ENCODE results near the gene GMPPA. TPM values are rescaled to one million over a fixed set of nuclear protein-coding genes. Genes with fewer than 3 reads are reported as not detected.
A peak's percentile ranks its signal among the peaks of the same experiment; 100 is the strongest.

The GMPPA gene
- total RNA-seq, 1 donor from 2014 or later: 50.3 TPM

DNA sequence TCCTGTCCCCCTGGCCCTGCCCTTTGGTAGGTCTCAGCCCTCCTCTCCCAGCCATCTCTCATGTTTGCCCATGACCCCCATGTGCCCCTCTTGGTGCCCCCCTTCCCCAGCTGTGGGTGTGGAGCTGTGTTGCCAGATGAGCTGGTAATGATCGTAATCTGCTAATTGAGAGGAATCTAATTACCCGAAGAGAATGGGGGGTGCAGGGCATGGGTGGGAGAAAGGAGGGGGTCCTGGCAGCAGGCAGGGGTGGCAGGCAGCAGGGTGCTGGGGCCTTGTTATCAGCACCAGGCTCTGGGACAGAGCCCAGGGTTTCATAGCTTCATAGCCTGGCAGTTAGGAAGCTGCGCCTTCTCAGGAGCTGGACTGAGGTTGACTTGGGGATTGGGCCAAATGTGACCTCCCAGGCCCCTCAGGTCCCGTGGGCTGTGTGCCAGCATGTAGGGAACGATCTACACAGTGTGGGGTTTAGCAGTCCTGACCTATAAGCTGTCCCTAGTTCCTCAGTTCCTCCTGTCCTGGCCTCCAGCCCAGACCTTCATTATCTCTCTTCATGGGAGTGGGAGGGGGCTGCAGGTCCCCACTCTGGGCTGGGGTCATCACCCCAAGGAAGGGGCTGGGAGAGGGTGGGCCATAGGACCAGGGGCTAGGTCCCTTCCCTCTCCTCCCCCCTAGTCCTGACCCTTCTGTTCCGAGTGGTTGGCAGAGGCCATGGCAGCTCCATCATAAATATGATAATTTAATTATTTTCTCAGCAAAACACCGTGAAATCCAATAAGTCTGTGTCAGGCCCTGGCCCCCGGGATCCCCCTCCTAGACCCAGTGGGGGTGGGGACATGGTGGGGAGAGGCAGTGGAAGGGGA, 9.1 kb downstream of the GMPPA start:
- no peaks in the 10 kb centered on the region for H3K9me3 Mint-ChIP-seq
- no peak for DNase-seq (ENCODE audit: low spot score)
- H3K27ac Mint-ChIP-seq: no peak overlapping the region
- H3K27me3 Mint-ChIP-seq (ENCODE audit: insufficient read depth): peaks cover 31% of the 10 kb centered on the region
- H3K4me3 Mint-ChIP-seq: no peak overlapping the region
- intact Hi-C loops (cut with micrococcal nuclease): no loop called here
- peaks cover 12% of the 10 kb centered on the region for H3K36me3 Mint-ChIP-seq (ENCODE audit: low read depth)
- peaks cover 10% of the 10 kb centered on the region for H3K4me1 Mint-ChIP-seq (ENCODE audit: low read depth)

DNA sequence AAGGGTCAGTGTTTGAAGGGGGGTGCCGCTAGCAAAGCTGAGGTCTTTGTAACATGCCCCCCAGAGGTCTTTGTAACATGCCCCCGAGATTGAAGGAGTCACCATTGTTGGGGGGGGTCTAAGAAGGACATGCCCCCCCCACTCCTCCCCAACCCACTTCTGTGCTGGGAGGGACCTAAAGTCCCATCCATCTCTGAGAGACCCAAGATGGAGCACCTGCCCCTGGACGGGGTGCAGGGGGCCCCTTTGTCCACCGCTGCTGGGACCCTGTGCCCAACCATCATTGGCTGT, 9.7 kb downstream of the GMPPA start:
- H3K27ac Mint-ChIP-seq: no peak overlapping the region
- H3K27me3 Mint-ChIP-seq (ENCODE audit: insufficient read depth): peaks cover 36% of the 10 kb centered on the region
- H3K9me3 Mint-ChIP-seq: no peaks in the 10 kb centered on the region
- intact Hi-C loops (cut with micrococcal nuclease): no loop called here
- peaks cover 11% of the 10 kb centered on the region for H3K36me3 Mint-ChIP-seq (ENCODE audit: low read depth)
- no peak overlapping the region for H3K4me3 Mint-ChIP-seq
- peaks cover 10% of the 10 kb centered on the region for H3K4me1 Mint-ChIP-seq (ENCODE audit: low read depth)
- DNase-seq (ENCODE audit: low spot score): no peak

DNA sequence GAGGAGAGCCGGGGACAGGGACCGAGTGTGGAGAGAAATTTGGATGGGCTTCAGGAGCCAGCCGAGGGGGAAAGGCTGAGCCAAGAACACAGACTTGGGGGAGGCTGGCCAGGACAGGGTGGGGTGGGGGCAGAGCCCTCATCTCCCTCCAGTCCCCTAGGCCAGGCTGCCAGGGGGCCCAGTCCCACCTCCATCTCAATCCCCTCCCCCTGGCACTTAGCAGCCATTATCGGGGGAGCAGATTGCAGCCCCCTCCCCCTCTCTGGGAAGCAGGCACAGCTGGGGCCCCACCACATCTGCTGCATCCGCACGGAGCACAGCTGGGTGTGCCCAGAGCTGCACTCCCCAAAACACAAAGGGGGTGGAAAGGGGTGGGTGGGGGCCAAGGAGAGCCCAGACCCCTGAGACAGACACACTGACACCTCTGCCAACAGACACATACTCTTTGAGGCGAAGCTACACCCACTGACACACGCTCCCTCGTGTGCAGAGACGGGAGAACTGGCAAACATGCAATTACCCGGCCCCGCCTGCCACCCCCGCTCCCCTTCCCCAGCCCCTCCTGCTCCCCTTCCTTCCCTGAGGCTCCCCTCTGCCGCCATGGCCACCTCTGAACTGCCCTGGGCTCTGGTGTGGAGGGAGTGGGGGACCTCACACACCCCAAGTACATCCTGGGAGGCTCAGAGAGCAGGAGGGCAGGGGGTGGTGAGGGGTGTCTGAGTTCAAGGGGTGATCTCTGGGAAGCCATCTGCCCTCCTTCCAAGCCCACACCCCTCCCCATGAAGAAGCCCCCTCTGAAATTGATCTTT, 10.5 kb downstream of the GMPPA start:
- Mint-ChIP-seq H3K9me3 (no peaks in the 10 kb centered on the region), H3K27ac (no peak overlapping the region), H3K27me3 (ENCODE audit: insufficient read depth) (peaks cover 42% of the 10 kb centered on the region), H3K4me1 (ENCODE audit: low read depth) (peaks cover 10% of the 10 kb centered on the region), H3K4me3 (no peak overlapping the region), H3K36me3 (ENCODE audit: low read depth) (peaks cover 7% of the 10 kb centered on the region)
- DNase-seq (ENCODE audit: low spot score): no peak
- intact Hi-C loops (cut with micrococcal nuclease): loop anchor here (1.0 kb wide), 2 partner anchors 11 to 21 kb away; partner anchors contain the start of gene GMPPA

DNA sequence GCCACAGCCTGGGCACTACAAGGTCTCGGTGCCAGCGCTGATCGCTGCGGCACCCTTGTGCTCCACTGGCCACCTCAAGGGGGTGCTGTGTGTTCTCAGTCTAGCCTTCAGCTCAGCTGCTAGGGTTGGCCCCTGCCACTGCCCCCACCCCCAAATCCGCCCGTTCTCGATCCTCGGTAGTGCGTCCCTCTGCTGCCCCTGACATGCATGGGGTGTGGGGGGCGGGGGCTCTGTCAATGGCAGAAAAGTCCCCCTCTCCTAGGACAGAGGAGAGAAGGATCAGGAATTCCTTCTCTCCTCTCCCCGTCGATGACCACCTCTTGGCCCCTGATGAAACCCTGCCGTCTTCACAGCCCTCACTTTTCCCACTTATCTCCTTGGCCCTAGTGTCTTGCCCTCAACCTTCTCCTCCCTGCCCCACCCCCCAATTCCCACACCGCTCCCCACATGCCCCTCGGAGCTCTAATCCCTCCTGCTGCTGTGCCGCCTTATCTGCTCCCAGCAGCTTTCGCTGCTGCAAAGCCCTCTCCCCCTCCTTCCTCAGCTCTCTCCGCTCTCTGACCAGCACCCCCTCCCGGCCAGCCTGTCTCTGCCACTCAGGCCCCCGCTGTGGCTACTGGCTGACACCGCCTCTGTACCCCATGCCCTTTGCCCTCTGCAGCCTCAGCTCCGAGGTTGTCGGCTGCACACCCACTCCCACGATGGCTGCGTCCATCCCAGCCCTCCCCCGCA, 11.3 kb downstream of the GMPPA start:
- no peaks in the 10 kb centered on the region for H3K9me3 Mint-ChIP-seq
- intact Hi-C loops (cut with micrococcal nuclease): loop anchor here (1.0 kb wide), 2 partner anchors 12 to 20 kb away; partner anchors contain the start of gene GMPPA
- peaks cover 10% of the 10 kb centered on the region for H3K4me1 Mint-ChIP-seq (ENCODE audit: low read depth)
- H3K36me3 Mint-ChIP-seq (ENCODE audit: low read depth): peaks cover 4% of the 10 kb centered on the region
- peak; percentile 12 for DNase-seq (ENCODE audit: low spot score)
- H3K27ac Mint-ChIP-seq: no peak overlapping the region
- no peak overlapping the region for H3K4me3 Mint-ChIP-seq
- H3K27me3 Mint-ChIP-seq (ENCODE audit: insufficient read depth): peaks cover 43% of the 10 kb centered on the region

DNA sequence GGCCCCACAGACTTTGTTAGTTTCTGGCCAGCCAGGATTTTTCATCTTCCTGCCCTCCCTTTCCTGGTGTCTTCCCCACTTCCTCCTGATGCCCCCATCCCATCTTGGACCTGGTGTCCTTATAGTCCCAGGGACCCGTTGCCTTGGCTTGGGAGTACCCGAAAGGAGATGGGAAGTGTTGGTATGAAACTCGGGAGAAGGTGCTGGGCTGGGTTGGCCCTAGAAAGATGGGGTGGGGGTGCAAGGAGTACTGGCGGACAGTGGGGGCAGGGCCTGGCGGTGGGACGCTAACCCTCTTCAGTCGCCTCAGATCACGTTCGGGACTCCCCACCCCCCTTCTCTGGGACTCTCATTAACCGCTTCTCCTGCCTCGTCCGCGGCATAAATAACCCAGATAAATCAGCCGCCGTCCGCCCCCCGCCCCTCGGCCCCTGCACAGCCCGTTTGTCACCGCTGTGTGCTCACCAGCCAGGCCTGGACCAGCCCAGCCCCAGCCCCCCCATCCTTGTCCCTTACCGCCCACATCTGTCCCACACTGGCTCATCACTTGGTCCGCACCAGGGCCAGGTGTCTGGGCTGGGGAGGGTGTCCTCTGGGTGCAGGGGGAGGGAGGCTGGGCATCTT, 11.9 kb downstream of the GMPPA start:
- DNase-seq (ENCODE audit: low spot score): no peak
- peaks cover 44% of the 10 kb centered on the region for H3K27me3 Mint-ChIP-seq (ENCODE audit: insufficient read depth)
- peaks cover 10% of the 10 kb centered on the region for H3K4me1 Mint-ChIP-seq (ENCODE audit: low read depth)
- H3K36me3 Mint-ChIP-seq (ENCODE audit: low read depth): peaks cover 4% of the 10 kb centered on the region
- no peaks in the 10 kb centered on the region for H3K9me3 Mint-ChIP-seq
- H3K4me3 Mint-ChIP-seq: no peak overlapping the region
- no peak overlapping the region for H3K27ac Mint-ChIP-seq
- intact Hi-C loops (cut with micrococcal nuclease): no loop called here

DNA sequence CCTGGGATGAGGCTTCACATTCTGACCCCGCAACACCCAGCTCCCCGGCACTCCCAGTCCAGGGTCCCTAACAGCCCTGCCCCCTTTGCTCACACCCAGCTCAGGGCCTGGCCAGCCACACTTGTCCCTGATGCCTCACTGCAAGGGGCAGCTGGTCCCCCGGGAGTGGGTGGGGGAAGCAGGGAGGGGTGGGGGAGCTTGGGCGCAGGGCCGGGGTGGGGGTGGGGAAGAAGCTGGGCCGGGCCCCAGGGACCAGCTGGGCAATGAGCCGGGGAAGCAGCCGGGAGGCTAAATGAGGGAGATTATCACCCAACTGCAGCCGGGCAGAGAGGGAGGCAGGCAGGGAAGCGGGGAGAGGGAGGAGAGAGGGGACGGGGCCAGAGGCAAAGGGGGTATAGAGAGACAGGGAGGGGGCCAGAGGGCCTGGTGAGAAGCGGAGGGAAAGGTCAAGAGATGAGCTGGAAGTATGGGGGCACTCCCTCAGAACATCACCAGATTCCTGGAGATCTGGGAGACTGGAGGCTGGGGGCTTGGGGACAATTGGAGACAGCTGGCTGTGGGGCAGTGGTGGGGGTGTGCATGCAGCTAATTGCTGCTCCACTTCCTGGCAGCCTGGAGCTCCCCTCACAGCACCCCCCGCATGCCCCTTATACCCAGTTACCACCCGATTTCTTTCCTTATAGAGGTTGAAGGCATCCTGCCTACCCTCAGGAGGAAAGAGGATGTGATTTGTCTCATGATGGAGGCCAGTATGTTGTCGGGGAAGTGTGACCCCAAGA, 13.0 kb downstream of the GMPPA start:
- no peak overlapping the region for H3K4me3 Mint-ChIP-seq
- H3K27ac Mint-ChIP-seq: no peak overlapping the region
- DNase-seq (ENCODE audit: low spot score): no peak
- intact Hi-C loops (cut with micrococcal nuclease): no loop called here
- peaks cover 10% of the 10 kb centered on the region for H3K4me1 Mint-ChIP-seq (ENCODE audit: low read depth)
- peaks cover 54% of the 10 kb centered on the region for H3K27me3 Mint-ChIP-seq (ENCODE audit: insufficient read depth)
- H3K36me3 Mint-ChIP-seq (ENCODE audit: low read depth): no peaks in the 10 kb centered on the region
- H3K9me3 Mint-ChIP-seq: no peaks in the 10 kb centered on the region

DNA sequence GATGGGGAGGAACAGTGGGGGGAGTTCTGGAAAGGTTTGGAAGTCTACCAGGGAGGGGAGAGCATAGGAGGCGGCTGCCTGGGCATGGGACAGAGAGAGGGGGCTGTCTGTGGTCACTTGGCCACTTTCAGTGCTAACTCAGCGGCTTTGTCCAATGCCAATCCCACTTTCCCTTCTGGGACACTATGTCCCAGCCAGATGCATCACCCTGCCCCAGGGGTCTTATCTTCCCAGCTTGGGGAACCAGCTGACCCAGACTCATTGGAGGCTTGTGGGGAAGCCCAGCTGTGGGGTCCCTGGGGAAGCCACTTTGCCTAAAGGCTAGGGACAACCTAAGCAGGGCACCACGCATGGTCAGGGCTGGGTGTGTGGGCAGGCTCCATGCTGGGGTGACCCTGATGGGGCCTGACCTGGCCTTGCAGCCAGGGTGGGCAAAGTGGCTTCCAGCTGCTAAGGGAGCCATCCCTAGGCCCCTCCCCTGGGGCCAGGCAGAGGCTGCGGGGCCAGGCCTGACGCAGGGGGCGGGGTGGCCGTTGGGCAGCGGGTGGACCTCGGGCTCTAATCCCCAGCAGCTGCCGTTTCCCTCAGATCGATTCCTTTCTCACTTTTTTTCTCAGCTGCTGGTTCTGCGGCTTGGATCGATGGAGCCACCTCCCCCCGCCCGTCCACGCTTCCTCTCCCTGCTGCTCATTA, 14.0 kb downstream of the GMPPA start:
- DNase-seq (ENCODE audit: low spot score): no peak
- no peaks in the 10 kb centered on the region for H3K36me3 Mint-ChIP-seq (ENCODE audit: low read depth)
- H3K27ac Mint-ChIP-seq: no peak overlapping the region
- no peaks in the 10 kb centered on the region for H3K9me3 Mint-ChIP-seq
- H3K27me3 Mint-ChIP-seq (ENCODE audit: insufficient read depth): peaks cover 59% of the 10 kb centered on the region
- peaks cover 10% of the 10 kb centered on the region for H3K4me1 Mint-ChIP-seq (ENCODE audit: low read depth)
- no peak overlapping the region for H3K4me3 Mint-ChIP-seq
- intact Hi-C loops (cut with micrococcal nuclease): no loop called here

DNA sequence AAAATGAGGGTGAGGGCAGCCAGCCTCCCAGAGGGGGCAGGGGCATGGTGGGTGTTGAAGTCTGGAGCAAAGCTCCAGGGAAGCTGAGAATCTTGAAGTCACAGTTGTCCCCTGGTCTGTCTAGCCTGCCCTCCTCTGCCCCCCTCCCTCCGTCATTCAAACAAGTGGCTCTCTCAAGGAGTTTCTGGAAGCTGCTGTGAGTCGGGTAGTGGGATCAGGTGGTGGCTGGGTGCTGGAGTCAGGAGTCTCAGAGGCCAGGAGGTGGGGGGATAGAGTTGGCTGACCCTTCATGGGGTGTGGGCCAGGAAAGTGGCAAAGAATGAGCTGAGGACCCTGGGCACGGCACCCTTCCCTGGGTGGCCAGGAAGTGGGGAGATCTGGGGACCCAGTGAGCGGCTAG, 15.1 kb downstream of the GMPPA start:
- intact Hi-C loops (cut with micrococcal nuclease): no loop called here
- Mint-ChIP-seq H3K4me1 (ENCODE audit: low read depth) (peaks cover 10% of the 10 kb centered on the region), H3K4me3 (no peak overlapping the region), H3K9me3 (no peaks in the 10 kb centered on the region), H3K36me3 (ENCODE audit: low read depth) (no peaks in the 10 kb centered on the region), H3K27me3 (ENCODE audit: insufficient read depth) (peaks cover 66% of the 10 kb centered on the region), H3K27ac (no peak overlapping the region)
- no peak for DNase-seq (ENCODE audit: low spot score)

DNA sequence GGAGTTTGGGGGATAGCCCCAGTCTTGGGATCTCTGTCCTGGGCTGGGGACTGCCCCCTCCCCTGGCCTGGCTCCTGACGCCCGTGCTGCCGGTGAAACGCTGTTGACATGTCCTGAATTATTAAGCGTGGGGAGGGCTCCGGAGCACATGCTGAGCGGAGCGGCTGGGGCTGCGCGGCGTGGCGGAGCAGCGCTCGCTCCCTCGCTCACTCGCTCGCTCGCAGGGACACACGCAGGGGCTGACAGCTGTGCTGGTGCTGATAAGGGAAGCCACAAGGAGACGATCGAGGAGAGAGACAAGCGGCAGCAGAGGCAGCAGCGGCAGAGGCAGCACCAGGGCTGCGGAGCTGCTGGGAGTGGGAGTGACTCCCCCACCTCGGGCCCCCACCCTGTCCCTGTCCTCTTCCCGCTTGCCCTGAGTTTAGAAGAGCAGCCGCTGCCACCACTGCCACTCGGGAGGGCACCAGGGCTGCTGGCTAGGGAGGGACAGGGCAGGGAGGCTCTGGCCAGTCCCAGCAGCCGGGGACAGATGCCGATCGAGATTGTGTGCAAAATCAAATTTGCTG, 15.6 kb downstream of the GMPPA start, which contains the start of gene ASIC4:
Gene ASIC4, plus strand, starts transcription at position 287 of the 566 bp plus-strand sequence. Its CDS starts 243 bp downstream, at position 530.
- no peak for DNase-seq (ENCODE audit: low spot score)
- Mint-ChIP-seq H3K4me1 (ENCODE audit: low read depth) (peaks cover 10% of the 10 kb centered on the region), H3K4me3 (no peak within 1 kb of the TSS), H3K27me3 (ENCODE audit: insufficient read depth) (peaks cover 67% of the 10 kb centered on the region), H3K27ac (no peak within 1 kb of the TSS), H3K36me3 (ENCODE audit: low read depth) (no peaks in the 10 kb centered on the region), H3K9me3 (no peaks in the 10 kb centered on the region)
- intact Hi-C loops (cut with micrococcal nuclease): no loop called here

DNA sequence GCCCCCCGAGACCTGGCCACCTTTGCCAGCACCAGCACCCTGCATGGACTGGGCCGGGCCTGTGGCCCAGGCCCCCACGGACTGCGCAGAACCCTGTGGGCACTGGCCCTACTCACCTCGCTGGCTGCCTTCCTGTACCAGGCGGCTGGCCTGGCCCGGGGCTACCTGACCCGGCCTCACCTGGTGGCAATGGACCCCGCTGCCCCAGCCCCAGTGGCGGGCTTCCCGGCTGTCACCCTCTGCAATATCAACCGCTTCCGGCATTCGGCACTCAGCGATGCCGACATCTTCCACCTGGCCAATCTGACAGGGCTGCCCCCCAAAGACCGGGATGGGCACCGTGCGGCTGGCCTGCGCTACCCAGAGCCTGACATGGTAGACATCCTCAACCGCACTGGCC, 16.1 kb downstream of the GMPPA start:
- no peaks in the 10 kb centered on the region for H3K36me3 Mint-ChIP-seq (ENCODE audit: low read depth)
- H3K9me3 Mint-ChIP-seq: no peaks in the 10 kb centered on the region
- DNase-seq (ENCODE audit: low spot score): no peak
- H3K4me1 Mint-ChIP-seq (ENCODE audit: low read depth): peaks cover 5% of the 10 kb centered on the region
- intact Hi-C loops (cut with micrococcal nuclease): no loop called here
- no peak overlapping the region for H3K27ac Mint-ChIP-seq
- no peak overlapping the region for H3K4me3 Mint-ChIP-seq
- H3K27me3 Mint-ChIP-seq (ENCODE audit: insufficient read depth): peaks cover 66% of the 10 kb centered on the region

DNA sequence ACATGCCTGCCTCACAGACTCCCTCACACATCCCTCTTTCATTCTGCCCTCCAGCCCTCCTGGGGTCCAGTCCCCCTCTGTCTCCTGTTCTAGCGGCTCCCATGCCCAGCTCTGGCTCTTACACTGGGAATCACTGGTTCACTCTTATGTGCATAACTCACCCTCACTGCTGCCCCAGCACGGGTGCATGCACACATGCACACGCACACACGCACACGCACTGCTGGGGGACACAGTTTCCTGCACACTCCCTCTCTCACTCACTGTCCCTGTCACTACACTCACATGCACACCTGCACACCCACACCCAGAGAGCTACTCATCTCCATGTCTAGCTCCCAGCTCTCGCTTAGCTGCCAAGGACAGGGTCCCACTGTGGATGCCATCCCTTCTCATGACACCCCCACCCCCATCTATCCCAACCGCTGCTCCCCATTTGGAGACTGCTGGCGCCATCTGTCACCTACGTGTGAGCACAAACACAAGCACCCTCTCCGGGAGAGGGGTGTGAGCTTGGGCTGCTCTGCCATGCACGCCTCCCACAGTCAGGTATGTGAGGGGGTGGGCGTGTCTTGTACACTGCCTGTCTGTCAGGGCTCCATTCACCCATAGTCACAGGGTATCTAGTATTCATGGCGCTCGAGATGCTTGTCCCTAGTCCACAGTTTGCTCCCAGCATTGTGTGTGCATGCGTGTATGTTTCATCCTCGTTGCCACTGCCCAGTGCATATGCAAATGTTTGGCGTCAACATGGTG, 17.4 kb downstream of the GMPPA start:
- no peaks in the 10 kb centered on the region for H3K36me3 Mint-ChIP-seq (ENCODE audit: low read depth)
- no peak overlapping the region for H3K27ac Mint-ChIP-seq
- no peak for DNase-seq (ENCODE audit: low spot score)
- H3K4me3 Mint-ChIP-seq: no peak overlapping the region
- H3K4me1 Mint-ChIP-seq (ENCODE audit: low read depth): no peaks in the 10 kb centered on the region
- H3K27me3 Mint-ChIP-seq (ENCODE audit: insufficient read depth): peaks cover 64% of the 10 kb centered on the region
- intact Hi-C loops (cut with micrococcal nuclease): no loop called here
- H3K9me3 Mint-ChIP-seq: no peaks in the 10 kb centered on the region
